Trophoblast cell (in vitro differentiated cells and primary cell): Measurements from ENCODE around the gene ABHD14A.

Source experiments
- DNase-seq, 2 donors: peaks; one replicate each; pipeline ENCODE4 v3.0.0-alpha.2; 2016
- H2AFZ ChIP-seq: 2 replicates; pipeline ENCODE4 v1.6.1; 2013; ENCODE audit warnings: low read length, moderate library complexity, mild to moderate bottlenecking; ENCODE audit not compliant: insufficient read depth, poor library complexity
- H2AK5ac ChIP-seq: 2 replicates; pipeline ENCODE4 v1.6.1; 2013; ENCODE audit warnings: mild to moderate bottlenecking, low read length
- H2BK120ac ChIP-seq: 2 replicates; pipeline ENCODE4 v1.6.1; 2013; ENCODE audit warnings: low read length, mild to moderate bottlenecking, moderate library complexity; ENCODE audit not compliant: insufficient read depth, poor library complexity
- H2BK12ac ChIP-seq: 2 replicates; pipeline ENCODE4 v1.6.1; 2013; ENCODE audit warnings: mild to moderate bottlenecking, low read length, moderate library complexity
- H2BK5ac ChIP-seq: 2 replicates; pipeline ENCODE4 v1.6.1; 2013; ENCODE audit warnings: low read length, low read depth, moderate library complexity, mild to moderate bottlenecking; ENCODE audit not compliant: poor library complexity
- H3K14ac ChIP-seq: 2 replicates; pipeline ENCODE4 v1.6.1; 2013; ENCODE audit warnings: mild to moderate bottlenecking, low read length
- H3K18ac ChIP-seq: 2 replicates; pipeline ENCODE4 v1.6.1; 2013; ENCODE audit warnings: mild to moderate bottlenecking, low read length
- H3K23ac ChIP-seq: 2 replicates; pipeline ENCODE4 v1.6.1; 2013; ENCODE audit warnings: low read length
- H3K27ac ChIP-seq: 2 replicates; pipeline ENCODE4 v1.5.1; 2013; ENCODE audit warnings: low read depth, mild to moderate bottlenecking, inconsistent platforms, low read length, moderate library complexity
- H3K27me3 ChIP-seq: 2 replicates; pipeline ENCODE4 v1.6.1; 2013; ENCODE audit warnings: inconsistent platforms, mild to moderate bottlenecking, low read length, moderate library complexity; ENCODE audit not compliant: insufficient read depth
- H3K36me3 ChIP-seq, 2 experiments: 1 replicate in 1 of 2; 2 replicates in 1 of 2; pipeline ENCODE4 v1.6.1; 2013; ENCODE audit warnings: low read length in 2 of 2, mild to moderate bottlenecking in 2 of 2, moderate library complexity in 1 of 2; ENCODE audit not compliant: insufficient read depth in 2 of 2, control insufficient read depth in 1 of 2
- H3K4ac ChIP-seq: 2 replicates; pipeline ENCODE4 v1.6.1; 2013; ENCODE audit warnings: low read depth, mild to moderate bottlenecking, low read length, moderate library complexity
- H3K4me1 ChIP-seq, 2 experiments: 1 replicate in 1 of 2; 2 replicates in 1 of 2; pipeline ENCODE4 v1.6.1; 2013; ENCODE audit warnings: low read length in 2 of 2, mild to moderate bottlenecking in 2 of 2, moderate library complexity in 1 of 2; ENCODE audit not compliant: insufficient read depth in 2 of 2, control insufficient read depth in 1 of 2
- H3K4me2 ChIP-seq: 2 replicates; pipeline ENCODE4 v1.6.1; 2013; ENCODE audit warnings: inconsistent platforms, mild to moderate bottlenecking, low read length, moderate library complexity
- H3K4me3 ChIP-seq: 2 replicates; pipeline ENCODE4 v1.5.1; 2013; ENCODE audit warnings: mild to moderate bottlenecking, low read depth, low read length, inconsistent platforms
- H3K79me1 ChIP-seq: one replicate; pipeline ENCODE4 v1.6.1; 2013; ENCODE audit warnings: low read length
- H3K79me2 ChIP-seq: 2 replicates; pipeline ENCODE4 v1.6.1; 2013; ENCODE audit warnings: low read length, mild to moderate bottlenecking; ENCODE audit not compliant: control insufficient read depth, insufficient read depth, poor library complexity
- H3K9ac ChIP-seq: 2 replicates; pipeline ENCODE4 v1.6.1; 2013; ENCODE audit warnings: mild to moderate bottlenecking, low read length
- H3K9me3 ChIP-seq: 2 replicates; pipeline ENCODE4 v1.6.1; 2013; ENCODE audit warnings: low read depth, mild to moderate bottlenecking, control low read depth, inconsistent platforms, low read length; ENCODE audit not compliant: insufficient read depth
- H4K12ac ChIP-seq: 2 replicates; pipeline ENCODE4 v1.6.1; 2013; ENCODE audit warnings: low read depth, mild to moderate bottlenecking, low read length, moderate library complexity
- H4K8ac ChIP-seq: 2 replicates; pipeline ENCODE4 v1.6.1; 2013; ENCODE audit warnings: low read depth, mild to moderate bottlenecking, low read length, moderate library complexity
- H4K91ac ChIP-seq: one replicate; pipeline ENCODE4 v1.6.1; 2013; ENCODE audit warnings: low read depth, mild to moderate bottlenecking, low read length, moderate library complexity
- WGBS: extraction: QIAGEN DNeasy Blood & Tissue Kit; methylation state at CpG from one replicate; pipeline ENCODE4 v1.1.7; 2013; ENCODE audit warnings: missing lambda C conversion rate; ENCODE audit not compliant: insufficient read length, insufficient coverage; ENCODE audit errors: extremely low coverage; 5-methylcytosine and 5-hydroxymethylcytosine counted together

ABHD14A gene

GRCh38 chr3:51978143-51978502 lies 3.3 kb downstream of the ABHD14A start:
- no peak overlapping the region for H2BK5ac ChIP-seq
- WGBS, result no CpG with 5 or more reads among the region's 4 CpGs
- no peak overlapping the region for H3K18ac ChIP-seq
- no peak overlapping the region for H3K9ac ChIP-seq
- no peak for DNase-seq
- no peak overlapping the region for H2AK5ac ChIP-seq
- no peak overlapping the region for H3K4ac ChIP-seq
- H2BK120ac ChIP-seq, result no peak overlapping the region
- peaks cover 22% of the 10 kb centered on the region for H3K79me1 ChIP-seq
- no peak overlapping the region for H2AFZ ChIP-seq
- H4K91ac ChIP-seq, result no peak overlapping the region
- H3K36me3 ChIP-seq, result no peaks in the 10 kb centered on the region
- H3K9me3 ChIP-seq, result peaks cover 3% of the 10 kb centered on the region
- H3K4me3 ChIP-seq, result no peak overlapping the region
- peaks cover 19 to 23% of the 10 kb centered on the region in 2 experiments for H3K4me1 ChIP-seq
- H3K23ac ChIP-seq, result no peak overlapping the region
- peaks cover 4% of the 10 kb centered on the region for H3K79me2 ChIP-seq
- H2BK12ac ChIP-seq, result no peak overlapping the region
- no peak overlapping the region for H3K27ac ChIP-seq
- H4K8ac ChIP-seq, result no peak overlapping the region
- H4K12ac ChIP-seq, result no peak overlapping the region
- H3K14ac ChIP-seq, result no peak overlapping the region
- H3K4me2 ChIP-seq, result no peak overlapping the region
- H3K27me3 ChIP-seq, result no peaks in the 10 kb centered on the region

GRCh38 chr3:51980253-51980652 lies 5.4 kb downstream of the ABHD14A start:
- H3K27ac ChIP-seq, result no peak overlapping the region
- no peak overlapping the region for H2BK120ac ChIP-seq
- no peak overlapping the region for H3K4ac ChIP-seq
- peaks cover 2% of the 10 kb centered on the region for H3K79me2 ChIP-seq
- WGBS, result no CpG with 5 or more reads among the region's 10 CpGs
- H3K14ac ChIP-seq, result no peak overlapping the region
- no peaks in the 10 kb centered on the region for H3K36me3 ChIP-seq
- H3K4me3 ChIP-seq, result no peak overlapping the region
- H2AK5ac ChIP-seq, result no peak overlapping the region
- H3K23ac ChIP-seq, result no peak overlapping the region
- no peak overlapping the region for H3K9ac ChIP-seq
- DNase-seq, result no peak
- H3K9me3 ChIP-seq, result peaks cover 3% of the 10 kb centered on the region
- no peak overlapping the region for H3K18ac ChIP-seq
- H4K8ac ChIP-seq, result no peak overlapping the region
- no peak overlapping the region for H4K91ac ChIP-seq
- no peak overlapping the region for H2AFZ ChIP-seq
- no peaks in the 10 kb centered on the region for H3K27me3 ChIP-seq
- no peak overlapping the region for H2BK5ac ChIP-seq
- H3K4me2 ChIP-seq, result no peak overlapping the region
- H4K12ac ChIP-seq, result no peak overlapping the region
- no peak overlapping the region for H2BK12ac ChIP-seq
- H3K79me1 ChIP-seq, result peaks cover 15% of the 10 kb centered on the region
- peaks cover 10 to 15% of the 10 kb centered on the region in 2 experiments for H3K4me1 ChIP-seq

GRCh38 chr3:51982352-51982837 lies 7.5 kb downstream of the ABHD14A start:
- H4K12ac ChIP-seq, result no peak overlapping the region
- H3K79me1 ChIP-seq, result peaks cover 15% of the 10 kb centered on the region
- H3K36me3 ChIP-seq, result no peaks in the 10 kb centered on the region
- peak overlapping the region; percentile 18 for H3K14ac ChIP-seq
- peak overlapping the region; percentile 72 for H3K4me3 ChIP-seq
- H2BK5ac ChIP-seq, result no peak overlapping the region
- no peak overlapping the region for H3K23ac ChIP-seq
- H3K18ac ChIP-seq, result no peak overlapping the region
- WGBS, result no CpG with 5 or more reads among the region's 4 CpGs
- DNase-seq, result peak; percentile 74 to 77
- H3K4ac ChIP-seq, result no peak overlapping the region
- H3K27ac ChIP-seq, result peak overlapping the region; percentile 85
- peak overlapping the region; percentile 6 for H2AK5ac ChIP-seq
- peak overlapping the region; percentile 29 for H4K91ac ChIP-seq
- H3K79me2 ChIP-seq, result peaks cover 2% of the 10 kb centered on the region
- no peak overlapping the region for H2BK12ac ChIP-seq
- H3K4me2 ChIP-seq, result peak overlapping the region; percentile 58
- H2AFZ ChIP-seq, result peak overlapping the region; percentile 24
- peak overlapping the region; percentile 56 for H4K8ac ChIP-seq
- no peak overlapping the region for H2BK120ac ChIP-seq
- H3K9me3 ChIP-seq, result peaks cover 3% of the 10 kb centered on the region
- peak overlapping the region; percentile 52 for H3K9ac ChIP-seq
- H3K4me1 ChIP-seq, result peaks cover 7 to 9% of the 10 kb centered on the region in 2 experiments
- no peaks in the 10 kb centered on the region for H3K27me3 ChIP-seq

GRCh38 chr3:51982838-51983577 lies 8.1 kb downstream of the ABHD14A start, which contains the start of gene ACY1:
TSS of gene ACY1 (plus strand) at chr3:51983535. CDS start at chr3:51984065, 530 bp downstream.
- Histone ChIP-seq H3K79me1 (peaks cover 15% of the 10 kb centered on the region), H3K4me1 (peaks cover 7 to 9% of the 10 kb centered on the region in 2 experiments), H3K36me3 (no peaks in the 10 kb centered on the region), H3K9ac (peak within 1 kb of the TSS; percentile 64), H3K27me3 (no peaks in the 10 kb centered on the region), H3K79me2 (peaks cover 2% of the 10 kb centered on the region), H4K8ac (peak within 1 kb of the TSS; percentile 80), H4K12ac (peak within 1 kb of the TSS; percentile 21), H3K4ac (no peak within 1 kb of the TSS), H3K23ac (no peak within 1 kb of the TSS), H2AK5ac (peak within 1 kb of the TSS; percentile 14), H2AFZ (peak within 1 kb of the TSS; percentile 46), H2BK12ac (peak within 1 kb of the TSS; percentile 29), H3K27ac (peak within 1 kb of the TSS; percentile 85), H3K14ac (peak within 1 kb of the TSS; percentile 42), H3K4me2 (peak within 1 kb of the TSS; percentile 58), H4K91ac (peak within 1 kb of the TSS; percentile 58), H2BK5ac (peak within 1 kb of the TSS; percentile 13), H3K18ac (peak within 1 kb of the TSS; percentile 51), H2BK120ac (peak within 1 kb of the TSS; percentile 61), H3K9me3 (peaks cover 3% of the 10 kb centered on the region), H3K4me3 (peak within 1 kb of the TSS; percentile 72)
- no CpG with 5 or more reads among the region's 68 CpGs for WGBS
- peak; percentile 80 to 81 for DNase-seq
